SU-DHL-6 (cell line): ENCODE data around the gene TMEM163.

Experiments
- H2AFZ ChIP-seq: fragments of 200-600 bp; sonication (generic); 2 replicates; pipeline ENCODE4 v1.6.1; 2014; ENCODE audit warnings: low read depth, mild to moderate bottlenecking, moderate library complexity, mixed read lengths, antibody characterized with exemption, low read length; ENCODE audit not compliant: severe bottlenecking
- H3F3A ChIP-seq: fragments of 200-600 bp; shearing (Covaris generic); 2 replicates; pipeline ENCODE4 v1.6.0; 2016; ENCODE audit warnings: antibody characterized with exemption, mild to moderate bottlenecking; ENCODE audit not compliant: insufficient read depth
- H3K27ac ChIP-seq: fragments of 200-600 bp; sonication (generic); 2 replicates; pipeline ENCODE4 v1.5.1; 2016; ENCODE audit warnings: low read depth, mild to moderate bottlenecking, low read length, moderate library complexity, mixed read lengths
- H3K27me3 ChIP-seq: fragments of 200-600 bp; sonication (generic), shearing (Covaris generic); 2 replicates; pipeline ENCODE4 v1.6.0; 2014; ENCODE audit warnings: mild to moderate bottlenecking, low read length
- H3K36me3 ChIP-seq: fragments of 200-600 bp; sonication (generic); 2 replicates; pipeline ENCODE4 v1.6.1; 2014; ENCODE audit warnings: mild to moderate bottlenecking, low read length, mixed read lengths
- H3K4me2 ChIP-seq: fragments of 300-600, 200-600 bp; shearing (Covaris generic), sonication (generic); 2 replicates; pipeline ENCODE4 v1.6.0; 2014; ENCODE audit warnings: low read length, low read depth, mild to moderate bottlenecking; ENCODE audit not compliant: poor library complexity, severe bottlenecking
- H3K4me3 ChIP-seq: fragments of 200-600 bp; sonication (generic); 2 replicates; pipeline ENCODE4 v1.5.1; 2014; ENCODE audit warnings: antibody characterized with exemption, low read length, mild to moderate bottlenecking, mixed read lengths; ENCODE audit not compliant: insufficient read depth, poor library complexity, severe bottlenecking
- H3K79me2 ChIP-seq: fragments of 200-600 bp; sonication (generic); 2 replicates; pipeline ENCODE4 v1.6.1; 2014; ENCODE audit warnings: mild to moderate bottlenecking, low read length, moderate library complexity; ENCODE audit not compliant: insufficient read depth
- H3K9ac ChIP-seq: fragments of 200-600 bp; sonication (generic); 2 replicates; pipeline ENCODE4 v1.7.0; 2014; ENCODE audit warnings: mild to moderate bottlenecking, low read length
- H3K9me2 ChIP-seq: fragments of 200-600 bp; sonication (generic); replicated peaks from 2 replicates; pipeline ENCODE4 v1.6.1; 2014; ENCODE audit warnings: low read length; ENCODE audit not compliant: insufficient read depth
- H3K9me3 ChIP-seq: fragments of 200-600 bp; sonication (generic); 2 replicates; pipeline ENCODE4 v1.6.1; 2014; ENCODE audit warnings: low read length, mixed read lengths; ENCODE audit not compliant: insufficient read depth
- H4K20me1 ChIP-seq: fragments of 200-600 bp; sonication (generic); 2 replicates; pipeline ENCODE4 v1.6.1; 2014; ENCODE audit warnings: low read depth, mild to moderate bottlenecking, antibody characterized with exemption, low read length, moderate library complexity, mixed read lengths
- EZH2phosphoT487 ChIP-seq: fragments of 200-600 bp; sonication (generic), shearing (Covaris generic); conservative IDR thresholded peaks from 2 replicates; pipeline ENCODE4 v1.6.1; 2018; ENCODE audit warnings: mild to moderate bottlenecking, antibody characterized with exemption, low read length, moderate library complexity, mixed read lengths
- TF ChIP-seq, protein P1 (sequence below): fragments of 200-600 bp; sonication (generic); IDR thresholded peaks from one replicate; pipeline ENCODE4 v1.5.1; 2017; ENCODE audit warnings: antibody characterized with exemption, mild to moderate bottlenecking, low read length, moderate library complexity; ENCODE audit not compliant: insufficient read depth, poor library complexity, severe bottlenecking

The TMEM163 gene

DNA sequence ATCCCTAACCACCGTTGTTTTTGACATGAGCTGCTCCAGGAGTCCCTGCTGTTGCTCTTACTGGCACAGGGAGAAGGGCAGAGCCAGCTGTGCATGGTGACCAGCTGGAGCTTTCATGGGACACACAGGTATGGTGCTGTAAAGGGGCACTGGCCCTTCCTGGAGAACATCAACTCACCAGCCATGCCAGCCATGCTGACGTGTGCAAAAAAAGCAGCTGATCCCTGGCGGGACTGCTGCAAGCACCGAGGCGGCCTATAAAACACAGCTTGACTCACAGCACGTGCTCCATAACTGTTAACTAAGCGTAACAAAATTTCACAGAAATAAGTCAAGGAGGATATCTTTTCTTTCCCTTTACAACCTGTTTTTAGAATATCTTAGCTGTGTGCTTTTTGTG is 165.1 kb downstream of the TMEM163 start:
- Histone ChIP-seq H3K9ac (no peak overlapping the region), H3F3A (no peaks in the 10 kb centered on the region), H3K9me2 (no peaks in the 10 kb centered on the region), H3K79me2 (no peaks in the 10 kb centered on the region), H3K9me3 (no peaks in the 10 kb centered on the region), H4K20me1 (no peaks in the 10 kb centered on the region), H3K4me2 (no peak overlapping the region), H3K27ac (no peak overlapping the region), H3K4me3 (no peak overlapping the region), H2AFZ (no peak overlapping the region), H3K27me3 (no peaks in the 10 kb centered on the region), H3K36me3 (no peaks in the 10 kb centered on the region)
- TF ChIP-seq, protein P1, sequence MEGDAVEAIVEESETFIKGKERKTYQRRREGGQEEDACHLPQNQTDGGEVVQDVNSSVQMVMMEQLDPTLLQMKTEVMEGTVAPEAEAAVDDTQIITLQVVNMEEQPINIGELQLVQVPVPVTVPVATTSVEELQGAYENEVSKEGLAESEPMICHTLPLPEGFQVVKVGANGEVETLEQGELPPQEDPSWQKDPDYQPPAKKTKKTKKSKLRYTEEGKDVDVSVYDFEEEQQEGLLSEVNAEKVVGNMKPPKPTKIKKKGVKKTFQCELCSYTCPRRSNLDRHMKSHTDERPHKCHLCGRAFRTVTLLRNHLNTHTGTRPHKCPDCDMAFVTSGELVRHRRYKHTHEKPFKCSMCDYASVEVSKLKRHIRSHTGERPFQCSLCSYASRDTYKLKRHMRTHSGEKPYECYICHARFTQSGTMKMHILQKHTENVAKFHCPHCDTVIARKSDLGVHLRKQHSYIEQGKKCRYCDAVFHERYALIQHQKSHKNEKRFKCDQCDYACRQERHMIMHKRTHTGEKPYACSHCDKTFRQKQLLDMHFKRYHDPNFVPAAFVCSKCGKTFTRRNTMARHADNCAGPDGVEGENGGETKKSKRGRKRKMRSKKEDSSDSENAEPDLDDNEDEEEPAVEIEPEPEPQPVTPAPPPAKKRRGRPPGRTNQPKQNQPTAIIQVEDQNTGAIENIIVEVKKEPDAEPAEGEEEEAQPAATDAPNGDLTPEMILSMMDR = no peak
- no peak for TF ChIP-seq EZH2phosphoT487

DNA sequence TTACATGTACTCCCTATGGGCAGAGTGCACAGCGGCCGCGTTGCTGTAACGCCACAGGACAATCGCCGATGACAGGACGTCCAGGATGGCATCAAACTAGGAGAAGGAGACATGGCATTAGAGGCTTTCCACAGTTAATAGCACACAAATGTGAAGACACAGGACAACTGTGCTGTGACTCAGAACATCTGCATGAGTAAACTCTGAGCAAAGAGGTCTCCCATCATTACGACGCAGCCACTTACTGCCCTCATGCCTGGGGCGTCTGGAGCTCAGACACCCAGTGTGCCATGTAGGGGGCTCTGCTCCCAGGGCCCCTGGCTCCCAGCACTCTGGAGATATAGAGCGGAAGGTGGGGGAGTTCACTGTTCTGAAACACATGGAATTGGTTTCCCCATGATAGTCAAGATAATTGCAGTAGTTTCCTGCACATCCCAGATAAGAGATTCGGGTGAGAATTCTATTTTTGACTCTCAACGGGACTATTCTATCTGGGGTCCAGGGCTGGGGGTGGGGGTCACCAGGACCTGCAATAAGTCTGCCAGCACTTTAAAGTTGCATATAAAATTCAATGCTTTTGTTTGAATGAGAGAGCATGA is 168.1 kb downstream of the TMEM163 start:
- Histone ChIP-seq H3K4me3 (no peak overlapping the region), H3K27me3 (no peaks in the 10 kb centered on the region), H3K27ac (no peak overlapping the region), H3K9ac (no peak overlapping the region), H3K9me2 (no peaks in the 10 kb centered on the region), H3K9me3 (no peaks in the 10 kb centered on the region), H3K36me3 (no peaks in the 10 kb centered on the region), H4K20me1 (no peaks in the 10 kb centered on the region), H3K4me2 (no peak overlapping the region), H3F3A (no peaks in the 10 kb centered on the region), H3K79me2 (no peaks in the 10 kb centered on the region), H2AFZ (no peak overlapping the region)
- TF ChIP-seq, protein P1 = no peak
- no peak for TF ChIP-seq EZH2phosphoT487

DNA sequence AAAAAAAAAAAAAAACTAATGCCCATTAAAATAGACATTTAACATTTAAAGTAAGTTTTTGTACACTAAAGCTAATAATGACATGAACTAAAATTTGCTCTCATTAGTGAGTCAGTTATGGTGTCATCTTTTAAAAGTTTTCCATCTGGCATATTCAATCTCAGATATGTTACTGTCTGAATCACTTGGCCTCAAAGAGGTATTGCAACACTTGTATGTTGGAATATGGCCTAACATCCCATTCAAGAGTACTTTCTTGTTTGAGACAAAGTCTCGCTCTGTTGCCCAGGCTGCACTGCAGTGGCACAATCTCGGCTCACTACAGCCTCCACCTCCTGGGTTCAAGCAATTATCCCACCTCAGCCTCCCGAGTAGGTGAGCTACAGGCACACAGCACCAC is 169.7 kb downstream of the TMEM163 start:
- no peak overlapping the region for H2AFZ ChIP-seq
- no peak overlapping the region for H3K4me3 ChIP-seq
- H3K9me2 ChIP-seq = no peaks in the 10 kb centered on the region
- H3K27me3 ChIP-seq = no peaks in the 10 kb centered on the region
- H4K20me1 ChIP-seq = no peaks in the 10 kb centered on the region
- no peak overlapping the region for H3K9ac ChIP-seq
- no peak overlapping the region for H3K4me2 ChIP-seq
- TF ChIP-seq, protein P1 = no peak
- no peak for TF ChIP-seq EZH2phosphoT487
- no peaks in the 10 kb centered on the region for H3K9me3 ChIP-seq
- H3K36me3 ChIP-seq = no peaks in the 10 kb centered on the region
- no peaks in the 10 kb centered on the region for H3K79me2 ChIP-seq
- no peaks in the 10 kb centered on the region for H3F3A ChIP-seq
- H3K27ac ChIP-seq = no peak overlapping the region
